ENCODE measurements around the gene SRRM1. TPM values are rescaled to one million over a fixed set of nuclear protein-coding genes. Genes with fewer than 3 reads are reported as not detected.

SRRM1 gene
- total and polyA plus RNA-seq, 2 of the 8 experiments (the other 6 are each of a cell fraction or from before 2014, with no cell fraction given) = 77.1 to 255 TPM

DNA sequence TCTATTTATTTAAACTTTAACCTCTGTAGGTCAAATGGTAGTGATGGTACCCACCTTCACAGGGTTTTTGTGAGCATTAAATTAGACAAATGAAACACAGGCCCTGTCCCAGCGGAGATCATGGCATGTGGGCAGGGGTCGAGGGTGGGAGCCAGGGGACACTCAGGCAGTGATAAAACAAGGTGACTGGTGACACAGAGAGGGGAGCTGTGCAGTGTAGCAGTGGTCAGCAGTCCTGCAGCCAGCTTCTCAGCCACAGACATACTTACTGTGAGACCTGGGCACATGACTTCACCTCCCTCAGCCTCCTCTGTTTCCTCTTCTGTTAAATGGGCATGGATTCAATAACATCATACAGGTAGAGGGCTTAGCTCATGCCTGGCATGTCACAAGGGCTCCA lies 44.9 kb downstream of the SRRM1 start (continued):
- TF ChIP-seq CTCF (IDR thresholded peaks at IDR 0.05; ENCODE audit: control extremely low read depth in 1 of 3, insufficient read depth in 1 of 3, low read depth in 1 of 3, low read length in 3 of 3) = no peak

Measured in H1 (cell line).